GM12875 (cell line): ENCODE measurements around the gene CPNE8.

Source experiments
- H3K4me3 ChIP-seq: one replicate; pipeline ENCODE4 v1.5.1; 2011; ENCODE audit warnings: low read depth, low read length, control low read depth
- CTCF ChIP-seq: IDR thresholded peaks from 2 replicates; pipeline ENCODE4 v1.5.1; 2011; ENCODE audit warnings: low read depth, mild to moderate bottlenecking, control low read depth, inconsistent platforms, low read length, moderate library complexity, borderline replicate concordance; ENCODE audit not compliant: insufficient read depth

Gene CPNE8

GRCh38 chr12:38911611-38912010 lies 6.2 kb upstream of the CPNE8 start:
- no peak for TF ChIP-seq CTCF

GRCh38 chr12:38907201-38907923 lies 2.0 kb upstream of the CPNE8 start:
- peak overlapping the region; percentile 97 for H3K4me3 ChIP-seq
- TF ChIP-seq CTCF: no peak

More at GRCh38 chr12:38911611-38912010, 6.2 kb upstream of the CPNE8 start:
- H3K4me3 ChIP-seq: no peak overlapping the region

- peak; percentile 94 for TF ChIP-seq CTCF
Measured at GRCh38 chr12:38906482-38907200, 1.2 kb upstream of the CPNE8 start.

GRCh38 chr12:38904537-38905479 lies 583 bp downstream of the CPNE8 start:
- H3K4me3 ChIP-seq: peak overlapping the region; percentile 97

More at GRCh38 chr12:38906482-38907200, 1.2 kb upstream of the CPNE8 start:
- H3K4me3 ChIP-seq: peak overlapping the region; percentile 97

GRCh38 chr12:38903596-38903995 lies 1.8 kb downstream of the CPNE8 start:
- peak overlapping the region; percentile 97 for H3K4me3 ChIP-seq
- no peak for TF ChIP-seq CTCF

More at GRCh38 chr12:38904537-38905479, 583 bp downstream of the CPNE8 start:
- no peak for TF ChIP-seq CTCF

- H3K4me3 ChIP-seq: no peak overlapping the region
- no peak for TF ChIP-seq CTCF
Measured at GRCh38 chr12:38898001-38898684, 7.2 kb downstream of the CPNE8 start.
